NCI-H2196 (cell line): ENCODE data around the gene SLC5A4.
"Not testable (repeated sequence)": the region's sequence is repeated elsewhere in the genome, so short reads cannot be mapped to it uniquely, and the experiment has no call there.

Source experiments
- DNase-seq: peaks from one replicate; lab custom pipeline; 2025; ENCODE audit not compliant: unreplicated experiment; lab: John Stamatoyannopoulos, UW

SLC5A4 gene

GRCh38 chr22:32202161-32202538 is 53.0 kb downstream of the SLC5A4 start:
- DNase-seq = no peak

- no peak for DNase-seq
Measured at GRCh38 chr22:32200752-32201151, 54.4 kb downstream of the SLC5A4 start.

- DNase-seq = no peak
Measured at GRCh38 chr22:32199961-32200360, 55.2 kb downstream of the SLC5A4 start.

GRCh38 chr22:32199341-32199740 is 55.8 kb downstream of the SLC5A4 start:
- no peak for DNase-seq

- DNase-seq = not testable (repeated sequence)
Measured at GRCh38 chr22:32197553-32198226, 57.5 kb downstream of the SLC5A4 start.

GRCh38 chr22:32195900-32196299 is 59.2 kb downstream of the SLC5A4 start:
- DNase-seq = not testable (repeated sequence)

- DNase-seq = not testable (repeated sequence)
Measured at GRCh38 chr22:32193346-32193745, 61.8 kb downstream of the SLC5A4 start.

- not testable (repeated sequence) for DNase-seq
Measured at GRCh38 chr22:32191021-32191420, 64.1 kb downstream of the SLC5A4 start.

- DNase-seq = no peak
Measured at GRCh38 chr22:32185821-32186220, 69.3 kb downstream of the SLC5A4 start.

- no peak for DNase-seq
Measured at GRCh38 chr22:32183625-32184024, 71.5 kb downstream of the SLC5A4 start.

- DNase-seq = no peak
Measured at GRCh38 chr22:32181043-32181442, 74.1 kb downstream of the SLC5A4 start.

GRCh38 chr22:32177221-32177765 is 77.9 kb downstream of the SLC5A4 start:
- DNase-seq = no peak

- DNase-seq = no peak
Measured at GRCh38 chr22:32175683-32176644, 79.2 kb downstream of the SLC5A4 start.

- DNase-seq = no peak
Measured at GRCh38 chr22:32175115-32175514, 80.0 kb downstream of the SLC5A4 start.
